Esophagus squamous epithelium (tissue), 4 donors: ENCODE data around the gene TOR1AIP1.
"Not testable (repeated sequence)": the region's sequence is repeated elsewhere in the genome, so short reads cannot be mapped to it uniquely, and the experiment has no call there.

Source experiments
- POLR2A ChIP-seq, 4 donors: fragments of 450-650 bp; IDR thresholded peaks; one replicate each; pipeline ENCODE4 v1.6.1; 2017; ENCODE audit warnings: antibody characterized with exemption in 4 of 4, mild to moderate bottlenecking in 4 of 4, moderate library complexity in 3 of 4
- TF ChIP-seq, protein P1 (sequence below), 6 experiments: fragments of 450-650 bp in 4 of 6; fragments of 200-600 bp in 2 of 6; sonication (generic) in 2 of 6; IDR thresholded peaks; one replicate each; pipeline ENCODE4 v1.5.1; 2016 to 2019; ENCODE audit warnings: antibody characterized with exemption in 6 of 6, mild to moderate bottlenecking in 4 of 6, moderate library complexity in 4 of 6

DNA sequence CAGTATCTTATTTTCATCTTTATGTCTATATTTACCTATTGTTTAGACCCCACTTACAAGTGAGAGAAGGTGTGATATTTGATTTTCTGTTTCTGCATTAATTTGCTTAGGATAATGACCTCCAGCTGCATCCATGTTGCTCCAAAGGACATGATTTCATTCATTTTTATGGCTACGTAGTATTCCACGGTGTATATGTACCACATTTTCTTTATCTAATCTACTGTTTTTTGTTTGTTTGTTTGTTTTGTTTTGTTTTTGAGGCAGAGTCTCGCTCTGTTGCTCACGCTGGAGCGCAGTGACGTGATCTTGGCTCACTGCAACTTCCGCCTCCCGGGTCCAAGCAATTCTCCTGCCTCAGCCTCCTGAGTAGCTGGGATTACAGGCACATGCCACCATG is 80.1 kb downstream of the TOR1AIP1 start:
- not testable (repeated sequence) for TF ChIP-seq POLR2A (IDR thresholded peaks at IDR 0.05)
- TF ChIP-seq, protein P1, sequence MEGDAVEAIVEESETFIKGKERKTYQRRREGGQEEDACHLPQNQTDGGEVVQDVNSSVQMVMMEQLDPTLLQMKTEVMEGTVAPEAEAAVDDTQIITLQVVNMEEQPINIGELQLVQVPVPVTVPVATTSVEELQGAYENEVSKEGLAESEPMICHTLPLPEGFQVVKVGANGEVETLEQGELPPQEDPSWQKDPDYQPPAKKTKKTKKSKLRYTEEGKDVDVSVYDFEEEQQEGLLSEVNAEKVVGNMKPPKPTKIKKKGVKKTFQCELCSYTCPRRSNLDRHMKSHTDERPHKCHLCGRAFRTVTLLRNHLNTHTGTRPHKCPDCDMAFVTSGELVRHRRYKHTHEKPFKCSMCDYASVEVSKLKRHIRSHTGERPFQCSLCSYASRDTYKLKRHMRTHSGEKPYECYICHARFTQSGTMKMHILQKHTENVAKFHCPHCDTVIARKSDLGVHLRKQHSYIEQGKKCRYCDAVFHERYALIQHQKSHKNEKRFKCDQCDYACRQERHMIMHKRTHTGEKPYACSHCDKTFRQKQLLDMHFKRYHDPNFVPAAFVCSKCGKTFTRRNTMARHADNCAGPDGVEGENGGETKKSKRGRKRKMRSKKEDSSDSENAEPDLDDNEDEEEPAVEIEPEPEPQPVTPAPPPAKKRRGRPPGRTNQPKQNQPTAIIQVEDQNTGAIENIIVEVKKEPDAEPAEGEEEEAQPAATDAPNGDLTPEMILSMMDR (IDR thresholded peaks at IDR 0.05): not testable (repeated sequence)
